Esophagus squamous epithelium (tissue), 5 donors: ENCODE measurements around the gene ANO2. TPM values are rescaled to one million over a fixed set of nuclear protein-coding genes. Genes with fewer than 3 reads are reported as not detected.

Experiments used
- DNase-seq: peaks from one replicate; lab custom pipeline; 2025; lab: John Stamatoyannopoulos, UW
- H3K27ac ChIP-seq, 4 donors: fragments of 200-600 bp; sonication (generic); one replicate each; pipeline ENCODE4 v1.5.1; 2016 to 2019; ENCODE audit warnings: mild to moderate bottlenecking in 1 of 4
- H3K27me3 ChIP-seq, 4 donors: fragments of 200-600 bp; sonication (generic); 1 replicate in 3 of 4; 2 replicates in 1 of 4; pipeline versions ENCODE4 v1.5.1 to v1.6.0; 2017 to 2021; ENCODE audit warnings: antibody characterized with exemption in 1 of 4
- H3K36me3 ChIP-seq, 3 donors: fragments of 200-600 bp; sonication (generic); one replicate each; pipeline ENCODE4 v1.5.1; 2016 to 2019
- H3K4me1 ChIP-seq, 3 donors: fragments of 200-600 bp; sonication (generic); one replicate each; pipeline ENCODE4 v1.5.1; 2017 to 2019
- H3K4me3 ChIP-seq, 4 donors: fragments of 200-600 bp; sonication (generic); 1 replicate in 3 of 4; 2 replicates in 1 of 4; pipeline ENCODE4 v1.5.1; 2016 to 2019; ENCODE audit warnings: mild to moderate bottlenecking in 2 of 4, moderate library complexity in 1 of 4
- H3K9me3 ChIP-seq, 3 donors: fragments of 200-600 bp; sonication (generic); one replicate each; pipeline ENCODE4 v1.5.1; 2016 to 2019
- CTCF ChIP-seq, 6 experiments: fragments of 450-650 bp in 4 of 6; fragments of 200-600 bp in 2 of 6; sonication (generic) in 2 of 6; IDR thresholded peaks; one replicate each; pipeline ENCODE4 v1.5.1; 2016 to 2019; ENCODE audit warnings: antibody characterized with exemption in 6 of 6, mild to moderate bottlenecking in 4 of 6, moderate library complexity in 4 of 6
- POLR2A ChIP-seq, 4 donors: fragments of 450-650 bp; IDR thresholded peaks; one replicate each; pipeline ENCODE4 v1.6.1; 2017; ENCODE audit warnings: antibody characterized with exemption in 4 of 4, mild to moderate bottlenecking in 4 of 4, moderate library complexity in 3 of 4
- WGBS, 2 donors: methylation state at CpG; one replicate each; pipeline ENCODE4 v1.1.5; 2018; 5-methylcytosine and 5-hydroxymethylcytosine counted together
- intact Hi-C: fragments of 100-400 bp; cut with DNase I; formaldehyde crosslinking; loops from one replicate; pipeline ENCODE4 v1.15.0; 2022
- total RNA-seq, 4 donors: library from RNA; depleted of rRNA; stranded (reverse); fragments of >200 nt; gene quantifications; one replicate each; pipeline ENCODE4 v1.1.0, GENCODE V29; 2016
- donor health status: DM: yes; HTN: yes; CAD: no.

The ANO2 gene
- total RNA-seq, 4 donors from 2014 or later: 0.49 to 11.8 (median 3.1) TPM

- TF ChIP-seq CTCF (IDR thresholded peaks at IDR 0.05): no peak
- no peak for TF ChIP-seq POLR2A (IDR thresholded peaks at IDR 0.05)
- peaks cover 0 to 20% (median 0%) of the 10 kb centered on the region in 3 donors for H3K4me1 ChIP-seq
- H3K4me3 ChIP-seq: no peak overlapping the region
- H3K27ac ChIP-seq: no peak overlapping the region
- intact Hi-C loops: no loop called here
- H3K27me3 ChIP-seq: peaks cover 0 to 48% (median 0%) of the 10 kb centered on the region in 4 donors
- WGBS, 2 donors: 71 to 81% methylated on average over 2 to 3 of the region's 3 CpGs
- no peak for DNase-seq
- no peaks in the 10 kb centered on the region for H3K36me3 ChIP-seq
- no peaks in the 10 kb centered on the region for H3K9me3 ChIP-seq
Measured at GRCh38 chr12:5784462-5785130, 160.5 kb downstream of the ANO2 start.

GRCh38 chr12:5783289-5783920 is 161.7 kb downstream of the ANO2 start:
- WGBS, 2 donors: 74 to 75% methylated on average over 3 of the region's 4 CpGs
- intact Hi-C loops: no loop called here
- no peak for TF ChIP-seq CTCF (IDR thresholded peaks at IDR 0.05)
- TF ChIP-seq POLR2A (IDR thresholded peaks at IDR 0.05): no peak

GRCh38 chr12:5780536-5780935 is 164.5 kb downstream of the ANO2 start:
- Histone ChIP-seq H3K27ac (no peak overlapping the region), H3K9me3 (no peaks in the 10 kb centered on the region), H3K27me3 (peaks cover 0 to 23% (median 0%) of the 10 kb centered on the region in 4 donors), H3K4me1 (peaks cover 0 to 11% (median 0%) of the 10 kb centered on the region in 3 donors), H3K4me3 (no peak overlapping the region), H3K36me3 (no peaks in the 10 kb centered on the region)
- WGBS, 2 donors: 62 to 72% methylated on average over 8 of the region's 8 CpGs
- intact Hi-C loops: no loop called here
- TF ChIP-seq POLR2A (IDR thresholded peaks at IDR 0.05) (no peak), CTCF (IDR thresholded peaks at IDR 0.05) (no peak)
- no peak for DNase-seq

More at GRCh38 chr12:5783289-5783920, 161.7 kb downstream of the ANO2 start:
- H3K27me3 ChIP-seq: peaks cover 0 to 36% (median 0%) of the 10 kb centered on the region in 4 donors
- H3K27ac ChIP-seq: no peak overlapping the region
- H3K9me3 ChIP-seq: no peaks in the 10 kb centered on the region
- no peak overlapping the region for H3K4me3 ChIP-seq
- no peaks in the 10 kb centered on the region for H3K36me3 ChIP-seq
- peaks cover 0 to 11% (median 0%) of the 10 kb centered on the region in 3 donors for H3K4me1 ChIP-seq
- DNase-seq: no peak

- DNase-seq: no peak
- Histone ChIP-seq H3K27ac (no peak overlapping the region), H3K4me1 (peaks cover 0 to 11% (median 0%) of the 10 kb centered on the region in 3 donors), H3K36me3 (no peaks in the 10 kb centered on the region), H3K4me3 (no peak overlapping the region), H3K27me3 (peaks cover 0 to 26% (median 0%) of the 10 kb centered on the region in 4 donors), H3K9me3 (no peaks in the 10 kb centered on the region)
- 69 to 90% methylated on average over 5 of the region's 5 CpGs for WGBS, 2 donors
- intact Hi-C loops: no loop called here
- TF ChIP-seq CTCF (IDR thresholded peaks at IDR 0.05) (no peak), POLR2A (IDR thresholded peaks at IDR 0.05) (no peak)
Measured at GRCh38 chr12:5779401-5779800, 165.7 kb downstream of the ANO2 start.

GRCh38 chr12:5778821-5779220 is 166.2 kb downstream of the ANO2 start:
- H3K4me1 ChIP-seq: peaks cover 0 to 10% (median 0%) of the 10 kb centered on the region in 3 donors

More at GRCh38 chr12:5778821-5779220, 166.2 kb downstream of the ANO2 start:
- DNase-seq: no peak
- Histone ChIP-seq H3K9me3 (no peaks in the 10 kb centered on the region), H3K4me3 (no peak overlapping the region), H3K27ac (no peak overlapping the region), H3K36me3 (no peaks in the 10 kb centered on the region), H3K27me3 (peaks cover 0 to 32% (median 0%) of the 10 kb centered on the region in 4 donors)
- TF ChIP-seq CTCF (IDR thresholded peaks at IDR 0.05): no peak
- TF ChIP-seq POLR2A (IDR thresholded peaks at IDR 0.05): no peak
- intact Hi-C loops: no loop called here
